GM19099 (cell line): ENCODE results near the gene RPTOR.

Experiments used
- POLR2A ChIP-seq: IDR thresholded peaks from 3 replicates; pipeline ENCODE4 v1.6.1; 2011; ENCODE audit warnings: low read depth; ENCODE audit not compliant: insufficient read length; ENCODE audit errors: extremely low read depth

The RPTOR gene

GRCh38 chr17:80633207-80633606 lies 88.6 kb downstream of the RPTOR start:
- no peak for TF ChIP-seq POLR2A

- no peak for TF ChIP-seq POLR2A
These were observed 89.4 kb downstream of the RPTOR start for GRCh38 chr17:80633994-80634566.

GRCh38 chr17:80636361-80637018 lies 91.9 kb downstream of the RPTOR start:
- TF ChIP-seq POLR2A = no peak

- TF ChIP-seq POLR2A = no peak
These were observed 92.6 kb downstream of the RPTOR start for GRCh38 chr17:80637048-80637781.

- TF ChIP-seq POLR2A = no peak
These were observed 95.0 kb downstream of the RPTOR start for GRCh38 chr17:80639658-80640057.

- no peak for TF ChIP-seq POLR2A
These were observed 95.9 kb downstream of the RPTOR start for GRCh38 chr17:80640366-80641084.

- TF ChIP-seq POLR2A = no peak
These were observed 98.9 kb downstream of the RPTOR start for GRCh38 chr17:80643326-80644099.

GRCh38 chr17:80644536-80644935 lies 99.9 kb downstream of the RPTOR start:
- TF ChIP-seq POLR2A = no peak

- TF ChIP-seq POLR2A = no peak
These were observed 101.2 kb downstream of the RPTOR start for GRCh38 chr17:80645706-80646325.

- TF ChIP-seq POLR2A = no peak
These were observed 101.7 kb downstream of the RPTOR start for GRCh38 chr17:80646328-80646727.

- TF ChIP-seq POLR2A = no peak
These were observed 103.1 kb downstream of the RPTOR start for GRCh38 chr17:80647746-80648145.

GRCh38 chr17:80649200-80649644 lies 104.6 kb downstream of the RPTOR start:
- TF ChIP-seq POLR2A = no peak

- no peak for TF ChIP-seq POLR2A
These were observed 105.2 kb downstream of the RPTOR start for GRCh38 chr17:80649672-80650330.

- TF ChIP-seq POLR2A = no peak
These were observed 105.7 kb downstream of the RPTOR start for GRCh38 chr17:80650331-80650672.

GRCh38 chr17:80650751-80651518 lies 106.3 kb downstream of the RPTOR start:
- TF ChIP-seq POLR2A = no peak
